ENCODE results near the gene SH3PXD2B.
A peak's percentile ranks its signal among the peaks of the same experiment; 100 is the strongest.
"Not testable (repeated sequence)": the region's sequence is repeated elsewhere in the genome, so short reads cannot be mapped to it uniquely, and the experiment has no call there.

SH3PXD2B gene

GRCh38 chr5:172288465-172288864 is 165.9 kb downstream of the SH3PXD2B start:
- DNase-seq: no peak

GRCh38 chr5:172287140-172287539 is 167.2 kb downstream of the SH3PXD2B start:
- DNase-seq: not testable (repeated sequence)

- no peak for DNase-seq
Observed at GRCh38 chr5:172285226-172286143, 168.8 kb downstream of the SH3PXD2B start.

GRCh38 chr5:172284611-172284980 is 169.7 kb downstream of the SH3PXD2B start:
- no peak for DNase-seq

GRCh38 chr5:172283862-172284610 is 170.3 kb downstream of the SH3PXD2B start:
- peak; percentile 58 to 67 (median 62) for DNase-seq

- DNase-seq: peak; percentile 51 to 57 (median 54)
Observed at GRCh38 chr5:172283020-172283861, 171.1 kb downstream of the SH3PXD2B start, which contains the start of gene UBTD2. TSS of gene UBTD2 (minus strand) at chr5:172283764. CDS start at chr5:172283665, 99 bp downstream.

- no peak for DNase-seq
Observed at GRCh38 chr5:172282272-172283019, 171.9 kb downstream of the SH3PXD2B start.

GRCh38 chr5:172281346-172281745 is 173.0 kb downstream of the SH3PXD2B start:
- DNase-seq: no peak

GRCh38 chr5:172280929-172281328 is 173.4 kb downstream of the SH3PXD2B start:
- DNase-seq: no peak

- DNase-seq: no peak
Observed at GRCh38 chr5:172280317-172280716, 174.0 kb downstream of the SH3PXD2B start.

- no peak for DNase-seq
Observed at GRCh38 chr5:172278356-172278755, 176.0 kb downstream of the SH3PXD2B start.

GRCh38 chr5:172276214-172276613 is 178.1 kb downstream of the SH3PXD2B start:
- DNase-seq: no peak
